SH-SY5Y (cell line): ENCODE measurements around the gene PKNOX2.

ENCODE experiments used
- GATA2 ChIP-seq: IDR thresholded peaks from 2 replicates; pipeline ENCODE4 v1.6.1; 2011; ENCODE audit warnings: mild to moderate bottlenecking, low read depth, low read length
- GATA3 ChIP-seq: IDR thresholded peaks from 2 replicates; pipeline ENCODE4 v1.6.1; 2011; ENCODE audit warnings: low read depth, mild to moderate bottlenecking, low read length, moderate library complexity

- TF ChIP-seq GATA2 (no peak), GATA3 (no peak)
Measured at GRCh38 chr11:125326126-125326525, 161.6 kb downstream of the PKNOX2 start.
